GM13977 (cell line): ENCODE data around the gene ACAP2.

Source experiments
- DNase-seq: peaks from one replicate; pipeline ENCODE4 v3.0.0; 2012; ENCODE audit warnings: low spot score
- in situ Hi-C: fragments of 300-500 bp; cut with MboI; formaldehyde crosslinking; loops from one replicate; pipeline ENCODE4 v1.12.0; 2022; ENCODE audit warnings: low sequenced_read_pairs, low pct_unique_long_range_greater_than_20kb, mixed read lengths, inconsistent platforms; ENCODE audit not compliant: unreplicated experiment
- TF ChIP-seq, protein P1 (sequence below): IDR thresholded peaks from 2 replicates; pipeline ENCODE4 v1.5.1; 2012; ENCODE audit warnings: mild to moderate bottlenecking, control low read depth; ENCODE audit not compliant: insufficient read depth; ENCODE audit errors: extremely low read depth, missing control alignments

ACAP2 gene

DNA sequence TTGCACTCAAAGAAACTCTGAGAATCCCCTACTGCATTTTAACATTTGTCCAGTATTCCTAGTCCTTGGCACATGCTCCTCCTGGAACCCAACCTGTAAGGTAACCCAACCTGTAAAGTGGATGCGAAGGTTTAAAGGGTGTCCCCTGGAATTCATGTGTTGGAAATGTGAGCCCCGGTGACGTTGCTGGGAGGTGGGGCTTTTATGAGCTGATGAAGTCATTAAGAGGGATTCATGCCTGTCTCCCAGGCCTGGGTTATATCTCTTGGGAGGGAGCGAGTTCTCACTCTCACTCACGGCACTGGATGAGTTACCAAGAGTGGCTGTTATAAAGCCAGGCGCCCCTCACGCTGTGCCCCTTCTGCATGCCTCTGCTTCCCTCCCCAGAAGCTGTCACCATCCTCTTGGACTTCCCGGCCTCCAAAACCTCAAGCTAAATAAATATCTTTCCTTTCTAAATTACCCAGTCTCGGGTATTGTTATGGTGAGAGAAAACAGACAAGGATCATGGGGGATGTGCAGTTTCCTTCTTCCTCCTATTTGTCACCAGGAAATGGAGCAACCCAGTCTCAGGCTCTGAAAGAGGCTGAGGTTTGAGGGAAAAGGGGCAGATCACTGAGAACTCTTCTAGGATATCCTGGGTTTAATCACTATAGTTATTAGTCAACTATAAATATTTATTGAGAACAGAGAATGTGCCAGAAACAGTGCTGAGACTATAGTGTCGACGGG is 179.5 kb downstream of the ACAP2 start:
- no peak for DNase-seq
- TF ChIP-seq, protein P1, sequence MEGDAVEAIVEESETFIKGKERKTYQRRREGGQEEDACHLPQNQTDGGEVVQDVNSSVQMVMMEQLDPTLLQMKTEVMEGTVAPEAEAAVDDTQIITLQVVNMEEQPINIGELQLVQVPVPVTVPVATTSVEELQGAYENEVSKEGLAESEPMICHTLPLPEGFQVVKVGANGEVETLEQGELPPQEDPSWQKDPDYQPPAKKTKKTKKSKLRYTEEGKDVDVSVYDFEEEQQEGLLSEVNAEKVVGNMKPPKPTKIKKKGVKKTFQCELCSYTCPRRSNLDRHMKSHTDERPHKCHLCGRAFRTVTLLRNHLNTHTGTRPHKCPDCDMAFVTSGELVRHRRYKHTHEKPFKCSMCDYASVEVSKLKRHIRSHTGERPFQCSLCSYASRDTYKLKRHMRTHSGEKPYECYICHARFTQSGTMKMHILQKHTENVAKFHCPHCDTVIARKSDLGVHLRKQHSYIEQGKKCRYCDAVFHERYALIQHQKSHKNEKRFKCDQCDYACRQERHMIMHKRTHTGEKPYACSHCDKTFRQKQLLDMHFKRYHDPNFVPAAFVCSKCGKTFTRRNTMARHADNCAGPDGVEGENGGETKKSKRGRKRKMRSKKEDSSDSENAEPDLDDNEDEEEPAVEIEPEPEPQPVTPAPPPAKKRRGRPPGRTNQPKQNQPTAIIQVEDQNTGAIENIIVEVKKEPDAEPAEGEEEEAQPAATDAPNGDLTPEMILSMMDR: no peak
- in situ Hi-C loops: loop anchor here (10.0 kb wide), 1 partner anchor 579 kb away; the partner anchor contains the start of gene FAM43A

DNA sequence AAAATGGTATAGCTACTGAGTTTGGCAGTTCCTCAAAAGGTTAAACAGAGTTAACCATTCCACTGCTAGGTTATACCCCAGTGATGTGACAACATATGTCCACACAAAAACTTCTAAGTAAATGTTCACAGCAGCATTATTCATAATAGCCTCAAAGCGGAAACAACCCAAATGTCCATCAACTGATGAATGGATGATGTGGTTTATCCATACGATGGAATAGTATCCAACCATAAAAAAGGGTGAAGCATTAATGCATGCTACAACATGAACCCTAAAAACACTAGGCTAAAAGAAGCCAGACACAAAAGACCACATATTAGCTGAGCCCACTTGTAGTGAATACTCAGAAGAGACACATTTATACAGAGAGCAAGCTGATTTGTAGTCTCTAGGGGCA is 180.9 kb downstream of the ACAP2 start:
- no peak for DNase-seq
- TF ChIP-seq, protein P1: no peak
- in situ Hi-C loops: loop anchor here (10.0 kb wide), 1 partner anchor 577 kb away; the partner anchor contains the start of gene FAM43A

DNA sequence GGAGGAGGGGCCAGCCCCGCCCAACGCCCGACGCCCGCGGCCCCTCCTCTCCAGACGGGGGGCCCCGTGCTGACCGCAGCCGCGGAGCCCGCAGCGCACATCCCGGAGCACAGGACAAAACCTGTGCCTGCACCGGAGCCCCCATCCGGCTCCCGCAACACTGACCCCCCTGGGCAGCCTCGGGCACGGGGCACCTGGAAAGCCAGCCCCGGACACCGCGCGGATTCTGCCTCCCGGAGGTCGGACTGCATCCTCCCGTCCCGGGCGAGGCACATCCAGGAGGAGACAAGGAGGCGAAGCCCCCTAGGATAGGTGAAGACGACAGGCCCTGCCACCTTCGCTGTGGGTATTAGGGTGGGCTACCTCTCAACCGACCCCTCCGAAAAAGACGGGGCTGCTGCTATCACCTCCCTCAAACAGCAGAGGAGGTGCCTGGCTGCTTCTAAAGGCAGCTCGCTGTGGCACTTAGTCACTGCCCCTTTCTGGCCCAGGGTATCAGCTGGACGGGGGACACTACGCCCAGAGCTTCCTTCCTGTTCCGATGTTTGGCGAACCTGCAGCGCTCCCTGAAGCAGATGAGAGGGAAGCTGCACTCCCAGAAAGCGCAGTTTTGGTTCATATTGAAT is 182.4 kb downstream of the ACAP2 start:
- TF ChIP-seq, protein P1: no peak
- in situ Hi-C loops: loop anchor here (10.0 kb wide), 1 partner anchor 576 kb away; the partner anchor contains the start of gene FAM43A
- DNase-seq: peak; percentile 60

DNA sequence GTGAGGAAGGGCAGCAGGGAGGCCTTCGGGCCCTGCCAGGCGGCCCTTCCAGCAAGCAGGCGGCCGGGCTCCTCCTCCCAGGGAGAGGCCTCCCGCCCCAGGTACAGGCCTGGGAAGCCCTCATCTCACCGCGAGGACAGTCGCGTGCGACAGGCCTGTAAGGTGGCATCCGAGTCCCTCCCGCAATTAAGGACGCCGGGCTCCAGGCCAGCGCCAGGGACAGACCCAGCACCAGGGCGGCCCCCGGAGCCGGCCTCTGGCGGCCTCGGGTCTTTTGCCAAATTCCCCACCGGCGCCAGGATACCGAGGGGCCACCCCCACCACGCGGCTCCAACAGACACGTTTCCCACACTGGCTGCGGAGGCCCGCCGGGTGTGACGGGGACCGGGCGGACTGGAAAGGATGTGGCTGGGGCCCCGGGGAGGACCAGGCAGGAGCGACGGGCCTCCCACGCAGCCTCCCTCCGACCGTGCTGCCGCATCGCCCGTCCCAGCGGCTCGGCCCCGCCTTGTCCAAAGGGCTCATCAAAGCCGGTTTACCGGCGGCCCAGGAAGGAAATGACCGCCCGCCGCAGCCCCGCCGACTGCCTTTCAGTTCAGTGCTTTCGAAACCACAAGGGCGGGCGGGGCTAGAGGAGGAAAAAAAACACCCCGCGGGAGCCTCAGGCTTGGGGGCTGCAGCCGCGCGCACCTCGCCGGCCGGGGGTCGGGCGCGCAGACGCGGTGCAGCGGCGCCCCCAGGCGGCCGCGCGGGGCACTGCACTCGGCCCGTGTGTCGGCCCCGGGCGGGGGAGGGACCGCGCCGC is 183.1 kb downstream of the ACAP2 start:
- TF ChIP-seq, protein P1: peak; percentile 97
- peak; percentile 99 for DNase-seq
- in situ Hi-C loops: loop anchor here (10.0 kb wide), 3 partner anchors 105 to 575 kb away; partner anchors contain the start of gene FAM43A

DNA sequence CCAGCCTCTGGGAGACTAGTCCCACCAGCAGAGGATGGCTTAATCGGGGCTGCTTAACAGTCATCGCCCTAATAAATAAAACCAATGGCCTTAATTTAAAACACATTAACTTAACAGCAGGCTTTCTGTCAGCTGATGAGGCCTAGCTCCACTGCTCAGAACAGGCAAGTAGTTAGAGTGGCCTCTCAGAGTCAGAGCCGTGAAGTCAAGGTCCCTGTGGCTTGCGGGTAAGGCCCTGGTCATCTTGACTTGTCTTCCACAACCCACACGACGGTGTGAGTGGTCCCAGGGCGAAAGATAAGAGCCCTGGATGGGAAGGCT is 183.7 kb downstream of the ACAP2 start:
- no peak for DNase-seq
- TF ChIP-seq, protein P1: no peak
- in situ Hi-C loops: loop anchor here (10.0 kb wide), 2 partner anchors 104 to 254 kb away; no protein-coding TSS in a partner anchor

DNA sequence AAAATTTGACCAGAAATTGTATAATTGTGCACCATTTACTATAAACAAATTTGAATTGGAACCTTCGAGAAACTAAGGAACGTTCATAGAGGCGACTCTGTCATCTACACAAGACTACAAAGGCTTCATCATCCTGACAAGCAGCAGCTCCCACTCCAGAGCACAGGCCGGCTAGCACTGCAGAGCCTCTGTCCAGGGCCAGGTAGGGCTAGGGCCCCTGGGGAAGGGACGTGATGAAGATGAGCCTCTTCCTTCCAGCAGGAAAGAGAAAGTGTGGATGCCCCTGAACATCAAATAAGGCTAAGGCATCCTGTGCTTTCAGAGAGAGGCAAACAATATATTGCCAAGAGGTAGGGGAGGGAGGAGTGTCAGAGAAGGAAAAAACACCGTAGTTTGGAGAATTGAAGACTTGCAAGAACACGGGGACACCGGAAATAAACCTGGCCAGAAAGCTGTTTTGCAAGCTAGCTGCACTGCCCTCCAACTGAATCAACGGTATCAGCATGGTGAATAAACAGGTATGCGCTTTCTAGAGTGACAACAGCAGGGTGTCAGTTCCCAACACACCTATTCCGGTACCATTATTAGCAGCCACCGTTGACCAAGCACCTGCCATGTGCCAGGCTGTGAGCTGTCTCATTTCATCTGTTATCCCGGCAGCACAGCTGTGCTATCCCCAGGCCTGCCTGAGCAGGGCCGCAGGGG is 184.2 kb downstream of the ACAP2 start:
- no peak for DNase-seq
- in situ Hi-C loops: loop anchor here (10.0 kb wide), 2 partner anchors 104 to 254 kb away; no protein-coding TSS in a partner anchor
- TF ChIP-seq, protein P1: no peak
